Activated T-cell treated with anti-CD3 and anti-CD28 coated beads, Interleukin-2, amount 50 U/mL, for 48 hours (primary cell): Measurements from ENCODE around the gene TPSAB1.
"Not testable (repeated sequence)": the region's sequence is repeated elsewhere in the genome, so short reads cannot be mapped to it uniquely, and the experiment has no call there.

Source experiments
- DNase-seq, 2 experiments: peaks; one replicate each; pipeline ENCODE4 v3.0.0-alpha.2; 2020

The TPSAB1 gene

DNA sequence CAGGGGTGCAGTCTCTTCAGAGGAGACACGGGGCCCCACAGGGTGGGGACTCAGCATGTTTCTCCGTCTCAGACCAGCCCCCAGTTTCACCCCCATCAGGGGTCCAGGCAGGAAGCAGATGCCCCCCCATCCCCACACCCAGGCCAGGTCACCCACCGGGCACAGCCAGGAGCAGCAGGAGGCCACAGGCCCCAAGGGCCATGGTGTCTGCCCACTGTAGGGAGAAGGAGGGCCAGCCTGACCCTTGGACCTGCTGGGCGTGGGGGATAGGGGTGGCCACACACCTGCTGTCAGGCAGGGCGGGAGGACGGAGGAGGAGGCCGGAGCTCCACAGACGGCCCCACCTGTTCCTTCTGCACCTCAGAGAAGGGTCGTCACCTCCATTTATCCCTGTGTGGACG lies 15.5 kb upstream of the TPSAB1 start, which contains the start of gene TPSG1:
TPSG1 (minus strand) TSS at position 218 of the 401 bp plus-strand sequence; CDS start at position 202, 16 bp downstream.
- DNase-seq = no peak

DNA sequence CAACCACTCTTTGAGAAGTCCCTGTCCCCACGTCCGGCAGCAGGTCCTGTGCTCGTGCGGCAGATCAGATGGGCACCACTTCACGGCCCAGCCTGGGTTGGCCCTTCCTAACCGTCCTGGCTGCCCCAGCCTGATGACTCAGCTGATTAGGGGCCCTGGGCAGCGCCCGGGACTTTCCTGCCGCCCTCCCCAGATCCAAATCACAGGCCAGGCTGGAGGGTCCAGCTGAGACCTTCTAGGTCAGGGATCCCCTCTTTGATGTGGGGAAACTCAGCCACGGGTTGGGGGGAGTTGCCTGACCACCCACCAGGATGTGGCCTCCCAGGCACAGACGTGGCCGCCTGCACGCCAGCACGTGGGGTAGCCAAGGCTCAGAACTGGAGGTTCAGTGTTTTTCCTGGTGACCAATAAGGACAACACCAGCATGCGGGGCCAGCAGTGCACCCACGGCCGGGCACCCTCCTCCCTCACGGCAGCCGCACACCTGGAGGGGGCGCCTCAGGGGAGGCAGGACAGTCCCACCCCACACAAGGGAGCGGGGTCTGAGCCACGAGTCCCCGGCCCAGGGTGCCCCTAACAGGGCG lies 14.7 kb upstream of the TPSAB1 start:
- DNase-seq = not testable (repeated sequence)

DNA sequence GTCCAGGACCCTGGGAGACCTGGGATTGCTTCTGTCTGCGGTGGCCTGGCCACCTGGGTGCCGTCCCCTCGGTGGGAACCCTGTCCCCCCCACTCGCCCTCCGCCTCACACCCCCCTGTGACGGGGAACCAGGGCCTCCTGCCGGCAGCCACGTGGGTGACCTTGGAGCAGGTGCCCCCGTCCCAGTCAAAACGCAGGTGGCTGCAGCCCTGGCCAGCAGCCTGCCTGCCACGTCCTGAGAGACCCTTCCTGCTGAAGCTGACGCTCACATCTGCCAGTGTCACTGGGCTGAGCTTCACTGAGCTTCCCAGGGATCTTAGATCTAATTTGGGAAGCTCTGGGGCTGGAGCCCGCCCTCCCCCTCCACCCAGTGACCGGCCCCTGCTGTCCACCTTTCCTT lies 13.8 kb upstream of the TPSAB1 start:
- DNase-seq = not testable (repeated sequence)

DNA sequence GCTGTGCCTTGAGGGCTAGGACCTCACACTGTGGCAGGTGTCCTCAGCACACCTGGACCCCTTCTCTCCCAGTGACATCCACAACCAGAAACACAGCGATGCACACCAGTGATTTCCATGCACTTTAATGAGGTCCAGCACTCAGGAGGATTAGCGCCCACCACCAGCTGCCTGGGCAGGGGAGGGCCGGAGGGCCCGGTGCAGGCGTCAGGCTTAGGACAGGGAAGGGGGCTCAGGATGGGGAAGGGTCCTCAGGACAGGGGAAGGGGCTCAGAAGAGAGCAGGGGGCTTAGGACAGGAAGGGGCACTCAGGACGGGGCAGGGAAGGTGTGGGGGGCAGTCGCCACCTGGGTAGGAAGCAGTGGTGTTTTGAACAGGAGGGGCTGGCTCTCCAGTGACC lies 12.3 kb upstream of the TPSAB1 start:
- DNase-seq = not testable (repeated sequence)

DNA sequence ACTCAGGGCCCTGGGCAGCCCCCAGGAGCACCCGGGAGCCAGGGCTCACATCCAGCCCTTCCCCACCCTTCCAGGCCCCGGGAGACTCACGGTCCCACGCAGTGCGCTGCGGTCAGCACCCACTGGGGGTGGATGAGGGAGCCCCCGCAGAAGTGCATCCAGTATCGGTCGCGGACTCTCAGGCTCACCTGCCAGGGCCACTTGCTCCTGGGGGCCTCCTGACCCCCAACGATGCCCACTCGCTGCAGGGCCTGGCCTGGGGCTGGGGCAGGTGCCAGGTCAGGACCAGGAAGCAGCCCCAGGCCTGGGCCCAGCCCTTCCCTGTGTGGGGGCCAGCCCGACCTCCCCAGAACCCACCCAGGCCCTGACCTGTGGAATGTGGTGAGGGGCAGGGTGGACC lies 11.0 kb upstream of the TPSAB1 start:
- not testable (repeated sequence) for DNase-seq

DNA sequence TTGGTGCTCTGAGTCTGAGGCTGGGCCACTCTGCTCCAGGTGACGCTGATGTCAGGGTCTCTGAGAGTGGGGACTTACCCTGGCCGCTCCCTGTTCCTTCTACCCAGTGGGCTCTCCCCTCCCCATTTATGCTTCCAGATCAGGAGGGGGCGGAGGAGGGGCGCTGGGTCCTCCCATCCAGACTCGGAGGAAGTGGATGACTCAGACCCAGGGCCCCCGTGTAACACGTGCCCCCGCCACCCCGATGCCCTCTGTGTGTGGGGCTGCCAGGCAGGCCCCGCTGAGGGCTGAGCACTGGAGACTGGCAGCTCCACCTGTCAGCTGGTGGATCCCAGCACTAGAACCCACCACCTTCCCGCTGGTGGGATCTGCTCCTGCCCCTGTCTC lies 10.4 kb upstream of the TPSAB1 start, which contains the start of gene TPSB2:
TPSB2 (minus strand) TSS at position 101 of the 387 bp plus-strand sequence. CDS start 233 bp downstream, outside the sequence.
- not testable (repeated sequence) for DNase-seq

DNA sequence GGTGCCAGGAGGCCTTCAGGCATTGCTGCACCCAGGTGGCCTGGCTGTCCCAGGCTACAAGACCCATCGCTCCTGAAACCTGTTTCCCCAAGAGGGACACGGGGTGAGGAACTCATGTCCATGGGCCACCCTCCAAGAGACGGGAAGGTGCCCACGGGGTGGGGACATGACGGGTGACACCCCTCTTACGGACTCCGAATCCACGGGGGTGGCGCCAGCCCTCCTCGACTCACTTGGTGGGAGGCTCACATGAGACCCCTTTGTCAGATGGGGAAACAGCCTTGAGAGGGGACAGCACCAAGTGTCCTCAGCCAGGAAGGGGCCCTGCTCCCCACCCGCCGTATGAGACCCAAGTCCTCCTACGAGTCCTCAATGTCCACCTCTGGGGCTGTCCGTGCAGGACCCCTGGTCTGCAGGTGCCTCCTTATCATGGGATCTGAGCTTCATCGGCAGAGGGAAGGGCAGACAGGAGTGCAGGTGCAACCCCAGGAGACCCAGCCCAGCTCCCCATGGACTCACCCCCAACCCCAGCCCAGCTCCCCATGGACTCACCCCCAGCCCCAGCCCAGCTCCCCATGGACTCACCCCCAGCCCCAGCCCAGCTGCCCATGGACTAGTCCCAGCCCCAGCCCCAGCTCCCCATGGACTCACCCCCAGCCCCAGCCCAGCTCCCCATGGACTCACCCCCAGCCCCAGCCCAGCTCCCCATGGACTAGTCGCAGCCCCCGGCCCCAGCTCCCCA lies 9.9 kb upstream of the TPSAB1 start:
- DNase-seq = not testable (repeated sequence)

DNA sequence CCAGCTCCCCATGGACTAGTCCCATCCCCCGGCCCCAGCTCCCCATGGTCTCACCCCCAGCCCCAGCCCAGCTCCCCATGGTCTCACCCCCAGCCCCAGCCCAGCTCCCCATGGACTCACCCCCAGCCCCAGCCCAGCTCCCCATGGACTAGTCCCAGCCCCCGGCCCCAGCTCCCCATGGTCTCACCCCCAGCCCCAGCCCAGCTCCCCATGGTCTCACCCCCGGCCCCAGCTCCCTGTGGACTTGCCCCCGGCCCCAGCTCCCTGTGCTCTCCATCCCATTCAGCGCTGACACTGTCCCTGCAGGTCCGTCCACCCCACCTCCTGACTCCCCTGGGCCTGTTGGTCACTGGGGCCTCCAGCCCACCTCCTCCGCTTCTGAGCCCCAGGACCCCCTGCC lies 9.2 kb upstream of the TPSAB1 start:
- not testable (repeated sequence) for DNase-seq

DNA sequence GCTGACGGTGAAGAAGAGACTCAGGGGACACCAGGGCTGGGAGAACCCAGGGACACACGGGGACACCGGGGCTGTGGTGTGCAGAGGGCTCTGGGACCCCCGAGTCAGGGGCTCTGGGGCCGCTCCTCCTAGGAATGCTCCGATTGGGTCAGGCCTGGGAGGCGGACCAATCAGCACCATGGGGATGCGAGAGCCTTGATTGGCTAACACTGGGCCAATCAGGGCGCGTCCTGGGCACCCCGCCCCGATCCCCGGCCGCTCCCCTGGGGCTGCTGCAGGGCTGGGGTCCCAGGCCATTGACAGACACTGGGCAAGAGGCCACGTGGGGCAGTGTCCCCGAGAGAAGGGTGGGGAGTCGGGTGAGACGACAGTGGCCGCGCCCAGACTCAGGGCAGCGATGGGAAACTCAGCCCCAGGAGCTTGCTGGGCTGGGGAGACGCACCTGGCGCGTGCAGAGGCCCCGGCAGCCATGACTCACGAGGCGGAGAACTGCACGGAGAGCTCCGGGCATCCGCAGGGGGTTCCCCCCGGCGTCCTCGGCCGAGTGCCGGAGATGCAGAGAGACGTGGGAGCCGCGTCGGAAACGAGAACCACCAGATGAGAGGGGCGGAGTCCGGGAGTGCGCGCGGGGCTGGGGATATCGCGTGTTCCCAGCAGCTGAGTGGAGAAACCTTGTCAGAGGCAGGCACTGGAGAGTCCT lies 8.3 kb upstream of the TPSAB1 start:
- not testable (repeated sequence) for DNase-seq

DNA sequence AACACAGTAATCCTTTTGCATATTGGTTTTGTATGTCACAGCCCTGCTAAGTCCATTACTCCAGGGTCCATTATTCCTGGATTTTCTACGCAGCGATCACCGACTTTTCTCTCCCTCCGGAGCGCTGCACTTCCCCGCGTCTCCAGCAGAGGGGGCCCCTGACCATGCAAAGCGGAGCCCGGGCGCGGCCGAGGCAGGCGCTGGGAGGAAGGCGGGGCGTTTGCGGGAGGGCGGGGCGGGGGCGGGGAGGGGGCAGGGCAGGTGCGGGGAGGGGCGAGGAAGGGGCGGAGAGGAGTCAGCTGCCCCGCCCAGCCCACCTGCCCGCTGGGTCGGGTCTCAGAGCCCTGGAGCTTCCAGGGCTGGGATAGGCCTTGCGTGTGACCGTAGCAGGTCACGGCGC lies 3.8 kb upstream of the TPSAB1 start:
- not testable (repeated sequence) for DNase-seq

DNA sequence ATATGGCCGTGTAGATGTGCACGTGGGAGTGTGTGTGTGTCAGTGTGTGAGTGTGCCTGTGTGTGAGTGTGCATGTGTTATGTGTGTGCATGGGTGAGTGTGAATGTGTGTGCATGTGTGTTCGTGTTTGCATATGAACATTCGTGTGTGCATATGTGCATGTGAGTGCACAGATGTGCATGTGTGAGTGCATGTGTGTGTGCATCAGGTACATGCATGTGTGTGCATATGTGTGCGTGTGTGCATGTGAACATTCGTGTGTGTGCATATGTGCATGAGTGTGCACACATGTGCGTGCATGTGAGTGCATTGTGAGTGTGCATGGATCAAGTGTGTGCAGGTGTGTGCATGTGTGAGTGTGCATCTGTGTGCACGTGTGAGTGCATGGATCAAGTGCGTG lies 2.5 kb upstream of the TPSAB1 start:
- DNase-seq = no peak

DNA sequence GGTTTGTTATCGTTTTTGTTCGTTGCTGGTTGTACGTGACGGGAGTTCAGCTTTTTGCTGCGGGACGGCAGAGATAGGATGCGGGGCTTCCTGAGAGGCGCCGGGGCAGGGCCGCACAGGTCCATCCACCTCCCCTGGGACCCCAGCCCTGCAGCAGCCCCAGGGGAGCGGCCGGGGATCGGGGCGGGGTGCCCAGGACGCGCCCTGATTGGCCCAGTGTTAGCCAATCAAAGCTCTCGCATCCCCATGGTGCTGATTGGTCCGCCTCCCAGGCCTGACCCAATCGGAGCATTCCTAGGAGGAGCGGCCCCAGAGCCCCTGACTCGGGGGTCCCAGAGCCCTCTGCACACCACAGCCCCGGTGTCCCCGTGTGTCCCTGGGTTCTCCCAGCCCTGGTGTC lies 1.6 kb upstream of the TPSAB1 start:
- DNase-seq = not testable (repeated sequence)

DNA sequence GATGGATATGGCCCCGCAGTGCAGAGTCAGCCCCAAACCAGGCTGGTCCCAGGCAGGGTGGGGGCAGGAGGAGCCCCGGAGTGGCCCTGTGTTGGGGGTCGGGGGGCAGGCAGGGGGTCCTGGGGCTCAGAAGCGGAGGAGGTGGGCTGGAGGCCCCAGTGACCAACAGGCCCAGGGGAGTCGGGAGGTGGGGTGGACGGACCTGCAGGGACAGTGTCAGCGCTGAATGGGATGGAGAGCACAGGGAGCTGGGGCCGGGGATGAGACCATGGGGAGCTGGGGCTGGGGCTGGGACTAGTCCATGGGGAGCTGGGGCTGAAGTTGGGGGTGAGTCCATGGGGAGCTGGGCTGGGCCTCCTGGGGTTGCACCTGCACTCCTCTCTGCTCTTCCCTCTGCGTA lies 930 bp upstream of the TPSAB1 start:
- not testable (repeated sequence) for DNase-seq

DNA sequence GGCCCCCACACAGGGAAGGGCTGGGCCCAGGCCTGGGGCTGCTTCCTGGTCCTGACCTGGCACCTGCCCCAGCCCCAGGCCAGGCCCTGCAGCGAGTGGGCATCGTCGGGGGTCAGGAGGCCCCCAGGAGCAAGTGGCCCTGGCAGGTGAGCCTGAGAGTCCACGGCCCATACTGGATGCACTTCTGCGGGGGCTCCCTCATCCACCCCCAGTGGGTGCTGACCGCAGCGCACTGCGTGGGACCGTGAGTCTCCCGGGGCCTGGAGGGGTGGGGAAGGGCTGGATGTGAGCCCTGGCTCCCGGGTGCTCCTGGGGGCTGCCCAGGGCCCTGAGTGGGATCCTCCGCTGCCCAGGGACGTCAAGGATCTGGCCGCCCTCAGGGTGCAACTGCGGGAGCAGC lies 576 bp downstream of the TPSAB1 start:
- DNase-seq = not testable (repeated sequence)

DNA sequence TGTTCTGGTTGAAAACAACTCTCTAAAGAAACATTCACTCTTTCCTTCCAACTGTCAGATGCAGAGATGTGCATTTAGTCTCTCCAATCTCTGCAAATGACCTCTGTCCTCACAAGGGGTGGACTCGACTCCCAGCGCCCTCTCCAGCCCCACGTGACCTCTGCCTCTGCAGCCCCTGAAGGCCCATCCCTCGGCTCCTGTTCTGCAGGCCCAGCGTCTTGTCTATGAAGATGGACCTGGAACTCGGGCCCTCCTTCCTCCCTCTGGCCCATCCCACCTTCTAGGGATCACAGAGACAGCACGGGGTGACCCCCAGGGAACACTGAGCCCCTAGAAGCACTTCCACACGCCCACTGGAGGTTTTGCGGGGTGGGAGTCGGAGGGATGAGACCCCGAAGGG lies 2.9 kb downstream of the TPSAB1 start:
- DNase-seq = not testable (repeated sequence)

DNA sequence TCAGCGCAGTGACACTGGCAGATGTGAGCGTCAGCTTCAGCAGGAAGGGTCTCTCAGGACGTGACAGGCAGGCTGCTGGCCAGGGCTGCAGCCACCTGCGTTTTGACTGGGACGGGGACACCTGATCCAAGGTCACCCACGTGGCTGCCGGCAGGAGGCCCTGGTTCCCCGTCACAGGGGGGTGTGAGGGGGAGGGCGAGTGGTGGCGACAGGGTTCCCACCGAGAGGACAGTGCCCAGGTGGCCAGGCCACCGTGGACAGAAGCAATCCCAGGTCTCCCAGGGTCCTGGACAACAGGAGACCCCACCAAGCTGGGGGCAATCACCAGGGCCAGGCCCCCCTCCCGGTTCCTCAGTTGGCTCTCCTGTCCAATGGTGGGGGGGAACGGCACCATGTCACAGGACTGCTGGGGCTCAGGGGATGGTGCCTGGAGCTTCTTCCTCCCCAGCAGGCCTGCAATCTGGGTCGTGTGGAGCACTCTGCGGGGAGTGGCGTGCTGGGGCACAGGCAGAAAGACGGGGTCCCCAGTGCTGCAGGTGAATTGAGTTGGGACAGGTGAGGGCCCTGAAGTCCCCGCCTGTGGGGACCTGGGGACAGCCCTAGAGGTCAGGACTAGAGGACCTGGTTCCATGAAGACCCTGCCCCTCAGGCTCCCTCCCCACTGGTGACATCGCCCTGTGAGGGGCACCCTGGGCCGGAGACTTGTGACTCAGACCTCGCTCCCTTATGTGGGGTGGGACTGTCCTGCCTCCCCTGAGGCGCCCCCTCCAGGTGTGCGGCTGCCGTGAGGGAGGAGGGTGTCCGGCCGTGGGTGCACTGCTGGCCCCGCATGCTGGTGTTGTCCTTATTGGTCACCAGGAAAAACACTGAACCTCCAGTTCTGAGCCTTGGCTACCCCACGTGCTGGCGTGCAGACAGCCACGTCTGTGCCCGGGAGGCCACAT lies 3.7 kb downstream of the TPSAB1 start:
- DNase-seq = not testable (repeated sequence)

DNA sequence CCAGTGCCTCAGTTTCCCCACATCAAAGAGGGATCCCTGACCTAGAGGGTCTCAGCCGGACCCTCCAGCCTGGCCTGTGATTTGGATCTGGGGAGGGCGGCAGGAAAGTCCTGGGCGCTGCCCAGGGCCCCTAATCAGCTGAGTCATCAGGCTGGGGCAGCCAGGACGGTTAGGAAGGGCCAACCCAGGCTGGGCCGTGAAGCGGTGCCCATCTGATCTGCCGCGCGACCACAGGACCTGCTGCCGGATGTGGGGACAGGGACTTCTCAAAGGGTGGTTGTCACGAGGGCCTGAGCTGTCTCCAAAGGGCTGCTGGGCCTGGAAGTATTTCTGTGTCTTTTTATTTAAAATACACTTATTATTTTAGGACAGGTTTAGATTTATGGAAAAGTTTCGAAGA lies 4.4 kb downstream of the TPSAB1 start:
- no peak for DNase-seq

DNA sequence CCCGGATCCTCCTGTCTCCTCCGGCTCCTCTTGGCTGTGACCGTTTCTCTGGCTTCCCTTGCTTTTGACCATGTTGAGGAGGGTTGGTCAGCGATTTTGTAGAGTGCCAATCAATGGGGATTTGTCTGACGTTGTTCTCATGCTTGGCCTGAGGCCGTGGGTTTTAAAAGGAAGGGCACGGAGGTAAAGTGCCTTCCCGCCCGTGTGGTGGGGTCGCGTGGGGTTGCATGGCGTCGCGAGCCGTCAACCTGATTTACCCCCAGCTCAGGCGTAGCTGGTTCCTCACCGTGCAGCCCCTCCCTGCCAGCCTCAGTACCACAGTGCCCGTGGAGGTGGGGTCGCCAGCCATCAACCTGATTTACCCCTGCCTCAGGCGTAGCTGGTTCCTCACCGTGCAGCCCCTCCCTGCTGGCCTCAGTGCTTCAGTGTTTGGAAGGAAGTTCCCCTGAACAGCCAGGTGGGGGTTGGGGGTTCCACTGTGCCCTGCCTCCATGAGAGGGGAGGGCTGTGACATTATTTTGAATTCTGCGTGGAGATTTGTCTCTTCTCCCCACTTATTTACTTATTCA lies 5.0 kb downstream of the TPSAB1 start:
- DNase-seq = no peak

DNA sequence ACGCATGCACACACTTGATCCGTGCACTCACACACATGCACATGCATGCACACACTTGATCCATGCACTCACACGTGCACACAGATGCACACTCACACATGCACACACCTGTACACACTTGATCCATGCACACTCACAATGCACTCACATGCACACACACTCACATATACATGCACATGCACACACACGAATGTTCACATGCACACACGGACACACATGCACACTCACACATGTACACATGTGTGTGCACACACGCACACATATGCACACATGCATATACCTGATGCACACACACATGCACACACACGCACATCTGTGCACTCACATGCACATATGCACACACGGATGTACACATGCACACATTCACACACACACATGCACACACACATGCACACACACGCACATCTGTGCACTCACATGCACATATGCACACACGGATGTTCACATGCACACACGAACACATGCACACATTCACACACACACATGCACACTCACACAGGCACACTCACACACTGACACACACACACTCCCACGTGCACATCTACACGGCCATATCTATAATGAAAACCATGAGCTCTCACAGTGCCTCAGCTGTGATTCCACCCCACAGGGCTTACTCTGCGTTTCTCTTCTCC lies 7.5 kb downstream of the TPSAB1 start:
- not testable (repeated sequence) for DNase-seq

DNA sequence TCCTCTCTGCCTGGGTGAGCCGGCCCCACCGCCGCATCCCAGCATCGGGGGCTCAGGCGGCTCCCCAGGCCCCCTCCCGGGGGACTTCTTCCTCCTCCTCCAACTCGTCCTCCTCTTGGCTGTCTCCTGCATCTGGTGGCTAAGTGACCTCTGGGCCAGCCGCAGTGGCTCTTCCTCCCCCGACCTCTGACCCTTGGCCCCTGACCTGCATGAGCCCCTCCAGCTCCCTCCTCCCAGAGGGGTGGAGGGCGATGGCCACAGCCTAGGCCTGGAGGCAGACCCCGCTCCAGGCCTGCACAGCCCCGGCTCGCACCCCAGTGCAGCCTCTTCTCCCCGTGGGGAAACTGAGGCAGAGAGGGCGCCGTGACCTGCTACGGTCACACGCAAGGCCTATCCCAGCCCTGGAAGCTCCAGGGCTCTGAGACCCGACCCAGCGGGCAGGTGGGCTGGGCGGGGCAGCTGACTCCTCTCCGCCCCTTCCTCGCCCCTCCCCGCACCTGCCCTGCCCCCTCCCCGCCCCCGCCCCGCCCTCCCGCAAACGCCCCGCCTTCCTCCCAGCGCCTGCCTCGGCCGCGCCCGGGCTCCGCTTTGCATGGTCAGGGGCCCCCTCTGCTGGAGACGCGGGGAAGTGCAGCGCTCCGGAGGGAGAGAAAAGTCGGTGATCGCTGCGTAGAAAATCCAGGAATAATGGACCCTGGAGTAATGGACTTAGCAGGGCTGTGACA lies 8.7 kb downstream of the TPSAB1 start:
- not testable (repeated sequence) for DNase-seq
